Fibroblast of lung (primary cell): ENCODE measurements around the gene DLX4. TPM values are rescaled to one million over a fixed set of nuclear protein-coding genes. Genes with fewer than 3 reads are reported as not detected.

Experiments
- DNase-seq, 2 donors: peaks; one replicate each; pipeline versions ENCODE4 v3.0.0 to v3.0.0-alpha.2; 2010; ENCODE audit warnings: low read depth in 2 of 2
- H2AFZ ChIP-seq: 2 replicates; pipeline ENCODE4 v1.5.1; 2012; ENCODE audit warnings: low read length, control low read depth, inconsistent platforms
- H3K27ac ChIP-seq: 2 replicates; pipeline ENCODE4 v1.5.1; 2011; ENCODE audit warnings: low read length, control low read depth; ENCODE audit not compliant: insufficient read depth
- H3K27me3 ChIP-seq: 2 replicates; pipeline ENCODE4 v1.5.1; 2011; ENCODE audit warnings: mild to moderate bottlenecking, low read length; ENCODE audit not compliant: control insufficient read depth, insufficient read depth
- H3K36me3 ChIP-seq: 2 replicates; pipeline ENCODE4 v1.5.1; 2011; ENCODE audit warnings: low read length; ENCODE audit not compliant: control insufficient read depth, insufficient read depth
- H3K4me1 ChIP-seq: 2 replicates; pipeline ENCODE4 v1.5.1; 2011; ENCODE audit warnings: low read length; ENCODE audit not compliant: control insufficient read depth, insufficient read depth; ENCODE audit errors: extremely low read depth
- H3K4me2 ChIP-seq: 2 replicates; pipeline ENCODE4 v1.5.1; 2011; ENCODE audit warnings: low read length, control low read depth; ENCODE audit not compliant: insufficient read depth; ENCODE audit errors: extremely low read depth
- H3K4me3 ChIP-seq, 4 experiments: fragments of 200-600 bp in 1 of 4; sonication (generic) in 1 of 4; replicated peaks in 1 of 4; 2 replicates each; pipeline ENCODE4 v1.5.1; 2011 to 2016; ENCODE audit warnings: low read length in 4 of 4, low read depth in 3 of 4, mild to moderate bottlenecking in 3 of 4, control low read depth in 2 of 4, inconsistent platforms in 1 of 4, mixed read lengths in 1 of 4; ENCODE audit not compliant: insufficient read depth in 1 of 4; ENCODE audit errors: control extremely low read depth in 1 of 4
- H3K79me2 ChIP-seq: 2 replicates; pipeline ENCODE4 v1.5.1; 2012; ENCODE audit warnings: mild to moderate bottlenecking, low read length, inconsistent platforms; ENCODE audit not compliant: control insufficient read depth, insufficient read depth
- H3K9ac ChIP-seq: 2 replicates; pipeline ENCODE4 v1.5.1; 2011; ENCODE audit warnings: mild to moderate bottlenecking, low read length, control low read depth; ENCODE audit not compliant: insufficient read depth
- H3K9me3 ChIP-seq: 2 replicates; pipeline ENCODE4 v1.5.1; 2012; ENCODE audit warnings: low read depth, low read length; ENCODE audit not compliant: control insufficient read depth, insufficient read depth
- H4K20me1 ChIP-seq: 2 replicates; pipeline ENCODE4 v1.5.1; 2011; ENCODE audit warnings: low read length; ENCODE audit not compliant: control insufficient read depth, insufficient read depth; ENCODE audit errors: extremely low read depth
- EZH2 ChIP-seq: IDR thresholded peaks from 2 replicates; pipeline ENCODE4 v1.5.1; 2012; ENCODE audit warnings: low read length, control low read depth, mild to moderate bottlenecking; ENCODE audit errors: missing control alignments
- polyA plus RNA-seq, 2 donors: library from polyadenylated mRNA; depleted of rRNA in 1 of 2; stranded (reverse) in 1 of 2; unstranded in 1 of 2; fragments of >200 nt; gene quantifications; 2 replicates each; pipeline ENCODE4 v1.2.1, GENCODE V29; 2011 to 2012; ENCODE audit warnings: missing spikeins in 1 of 2
- total RNA-seq: library from RNA; depleted of rRNA; stranded (reverse); fragments of >200 nt; gene quantifications from 2 replicates; pipeline ENCODE4 v1.2.1, GENCODE V29; 2014
- TF ChIP-seq, protein P1 (sequence below), 2 donors: IDR thresholded peaks in 1 of 2; conservative IDR thresholded peaks in 1 of 2; 1 replicate in 1 of 2; 2 replicates in 1 of 2; pipeline ENCODE4 v1.5.1; 2011 to 2012; ENCODE audit warnings: low read length in 2 of 2, control low read depth in 1 of 2, inconsistent platforms in 1 of 2, low read depth in 1 of 2, mild to moderate bottlenecking in 1 of 2

Gene DLX4
- total and polyA plus RNA-seq, 2 donors (not counting 1 experiment from before 2014, with no cell fraction given): not detected

DNA sequence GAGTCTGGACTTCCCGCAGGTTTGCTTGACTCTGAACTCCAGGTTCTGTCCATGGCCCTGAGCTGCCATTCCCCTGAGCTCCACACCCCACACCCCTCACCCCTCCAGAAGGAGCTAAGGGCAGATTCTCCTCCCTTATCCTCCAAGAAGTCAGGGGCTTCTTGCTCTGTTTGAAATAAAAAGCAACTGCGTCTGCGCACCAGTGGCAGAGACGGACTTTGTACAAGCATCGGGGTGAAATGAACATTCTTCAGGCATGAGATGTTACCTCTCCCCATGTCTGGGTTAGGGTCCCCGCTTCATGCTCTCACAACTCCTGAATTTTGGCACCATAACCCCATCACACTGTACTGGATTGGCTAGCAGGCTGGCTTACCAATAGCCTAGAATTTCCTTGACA, 36.1 kb upstream of the DLX4 start:
- H3K27ac ChIP-seq: no peak overlapping the region
- no peaks in the 10 kb centered on the region for H3K79me2 ChIP-seq
- H2AFZ ChIP-seq: no peak overlapping the region
- no peak overlapping the region for H3K4me2 ChIP-seq
- no peaks in the 10 kb centered on the region for H4K20me1 ChIP-seq
- H3K9ac ChIP-seq: no peak overlapping the region
- DNase-seq: no peak
- H3K4me1 ChIP-seq: no peaks in the 10 kb centered on the region
- H3K9me3 ChIP-seq: no peaks in the 10 kb centered on the region
- H3K36me3 ChIP-seq: no peaks in the 10 kb centered on the region
- H3K4me3 ChIP-seq: no peak overlapping the region
- TF ChIP-seq, protein P1, sequence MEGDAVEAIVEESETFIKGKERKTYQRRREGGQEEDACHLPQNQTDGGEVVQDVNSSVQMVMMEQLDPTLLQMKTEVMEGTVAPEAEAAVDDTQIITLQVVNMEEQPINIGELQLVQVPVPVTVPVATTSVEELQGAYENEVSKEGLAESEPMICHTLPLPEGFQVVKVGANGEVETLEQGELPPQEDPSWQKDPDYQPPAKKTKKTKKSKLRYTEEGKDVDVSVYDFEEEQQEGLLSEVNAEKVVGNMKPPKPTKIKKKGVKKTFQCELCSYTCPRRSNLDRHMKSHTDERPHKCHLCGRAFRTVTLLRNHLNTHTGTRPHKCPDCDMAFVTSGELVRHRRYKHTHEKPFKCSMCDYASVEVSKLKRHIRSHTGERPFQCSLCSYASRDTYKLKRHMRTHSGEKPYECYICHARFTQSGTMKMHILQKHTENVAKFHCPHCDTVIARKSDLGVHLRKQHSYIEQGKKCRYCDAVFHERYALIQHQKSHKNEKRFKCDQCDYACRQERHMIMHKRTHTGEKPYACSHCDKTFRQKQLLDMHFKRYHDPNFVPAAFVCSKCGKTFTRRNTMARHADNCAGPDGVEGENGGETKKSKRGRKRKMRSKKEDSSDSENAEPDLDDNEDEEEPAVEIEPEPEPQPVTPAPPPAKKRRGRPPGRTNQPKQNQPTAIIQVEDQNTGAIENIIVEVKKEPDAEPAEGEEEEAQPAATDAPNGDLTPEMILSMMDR (conservative IDR thresholded peaks at IDR 0.05 in 1 of 2, IDR thresholded peaks at IDR 0.05 in 1 of 2; ENCODE audit: low read depth in 1 of 2, low read length in 2 of 2): no peak
- no peak for TF ChIP-seq EZH2
- peaks cover 19% of the 10 kb centered on the region for H3K27me3 ChIP-seq

DNA sequence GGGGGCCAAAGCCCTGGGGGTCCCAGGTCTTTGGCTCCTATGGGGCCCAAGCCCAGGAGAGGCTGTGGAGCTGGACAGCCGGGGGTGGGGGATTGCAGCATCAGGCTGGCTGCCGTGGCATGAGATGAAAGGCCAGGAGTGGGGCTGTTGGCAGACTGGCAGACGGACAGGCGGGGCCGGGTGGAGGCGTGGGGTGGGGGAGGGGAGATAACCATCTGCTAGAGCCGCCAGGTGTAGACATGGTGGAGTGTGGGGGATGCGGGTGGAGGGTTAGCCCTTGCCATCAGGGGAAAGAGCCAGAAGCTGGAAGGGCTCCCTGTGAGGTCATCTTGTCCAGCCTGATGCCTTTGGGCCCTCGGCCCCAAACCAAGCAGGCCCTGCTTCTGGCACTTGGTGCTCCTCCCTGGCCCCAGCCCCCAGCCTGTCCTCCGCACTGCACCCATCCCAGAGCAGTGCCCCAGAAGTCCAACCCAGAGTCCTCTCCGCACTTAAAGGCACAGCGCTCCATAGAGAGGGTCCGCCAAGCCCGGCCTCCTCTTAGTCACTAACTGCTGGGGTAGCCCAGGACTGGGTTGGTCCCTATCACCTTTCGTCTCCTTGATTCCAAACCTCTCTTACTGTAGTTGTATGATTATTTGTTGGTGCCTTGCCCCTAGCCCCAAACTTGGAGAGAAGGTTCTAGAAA, 33.3 kb upstream of the DLX4 start:
- H2AFZ ChIP-seq: no peak overlapping the region
- H3K4me2 ChIP-seq: no peak overlapping the region
- no peak for DNase-seq
- H3K79me2 ChIP-seq: no peaks in the 10 kb centered on the region
- H3K27me3 ChIP-seq: peaks cover 17% of the 10 kb centered on the region
- no peak for TF ChIP-seq EZH2
- TF ChIP-seq, protein P1 (conservative IDR thresholded peaks at IDR 0.05 in 1 of 2, IDR thresholded peaks at IDR 0.05 in 1 of 2; ENCODE audit: low read depth in 1 of 2, low read length in 2 of 2): no peak
- no peak overlapping the region for H3K4me3 ChIP-seq
- no peaks in the 10 kb centered on the region for H3K4me1 ChIP-seq
- no peaks in the 10 kb centered on the region for H3K36me3 ChIP-seq
- H3K9me3 ChIP-seq: no peaks in the 10 kb centered on the region
- H4K20me1 ChIP-seq: no peaks in the 10 kb centered on the region
- H3K9ac ChIP-seq: no peak overlapping the region
- no peak overlapping the region for H3K27ac ChIP-seq

DNA sequence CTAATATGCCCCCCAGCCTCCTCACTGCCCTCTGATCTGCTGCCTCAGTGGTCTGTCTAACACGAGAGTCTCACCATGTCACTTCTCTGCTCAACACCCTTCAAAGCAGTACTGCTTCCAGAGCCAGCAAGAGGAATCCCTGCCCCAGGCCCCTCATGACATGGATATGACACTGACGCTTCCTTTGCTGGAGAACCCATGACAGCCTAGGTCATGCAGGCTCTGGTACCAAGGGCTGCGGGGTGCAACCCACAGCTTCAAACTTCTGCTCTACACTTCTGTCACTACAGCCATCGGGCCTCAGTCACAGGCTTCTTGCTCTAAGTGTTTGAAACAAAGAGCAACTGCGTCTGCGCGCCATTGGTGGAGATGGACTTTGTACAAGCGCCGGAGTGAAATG, 32.6 kb upstream of the DLX4 start:
- Histone ChIP-seq H4K20me1 (no peaks in the 10 kb centered on the region), H3K9ac (no peak overlapping the region), H3K4me3 (no peak overlapping the region), H3K9me3 (no peaks in the 10 kb centered on the region), H3K79me2 (no peaks in the 10 kb centered on the region), H2AFZ (no peak overlapping the region), H3K36me3 (no peaks in the 10 kb centered on the region), H3K4me1 (no peaks in the 10 kb centered on the region), H3K4me2 (no peak overlapping the region), H3K27ac (no peak overlapping the region), H3K27me3 (peaks cover 20% of the 10 kb centered on the region)
- DNase-seq: no peak
- TF ChIP-seq EZH2: no peak
